ENCODE measurements around the gene LRRC7. TPM values are rescaled to one million over a fixed set of nuclear protein-coding genes. Genes with fewer than 3 reads are reported as not detected.

The LRRC7 gene
- total and polyA plus RNA-seq, 2 of the 8 experiments (the other 6 are each of a cell fraction or from before 2014, with no cell fraction given): 0.03 to 0.17 TPM

DNA sequence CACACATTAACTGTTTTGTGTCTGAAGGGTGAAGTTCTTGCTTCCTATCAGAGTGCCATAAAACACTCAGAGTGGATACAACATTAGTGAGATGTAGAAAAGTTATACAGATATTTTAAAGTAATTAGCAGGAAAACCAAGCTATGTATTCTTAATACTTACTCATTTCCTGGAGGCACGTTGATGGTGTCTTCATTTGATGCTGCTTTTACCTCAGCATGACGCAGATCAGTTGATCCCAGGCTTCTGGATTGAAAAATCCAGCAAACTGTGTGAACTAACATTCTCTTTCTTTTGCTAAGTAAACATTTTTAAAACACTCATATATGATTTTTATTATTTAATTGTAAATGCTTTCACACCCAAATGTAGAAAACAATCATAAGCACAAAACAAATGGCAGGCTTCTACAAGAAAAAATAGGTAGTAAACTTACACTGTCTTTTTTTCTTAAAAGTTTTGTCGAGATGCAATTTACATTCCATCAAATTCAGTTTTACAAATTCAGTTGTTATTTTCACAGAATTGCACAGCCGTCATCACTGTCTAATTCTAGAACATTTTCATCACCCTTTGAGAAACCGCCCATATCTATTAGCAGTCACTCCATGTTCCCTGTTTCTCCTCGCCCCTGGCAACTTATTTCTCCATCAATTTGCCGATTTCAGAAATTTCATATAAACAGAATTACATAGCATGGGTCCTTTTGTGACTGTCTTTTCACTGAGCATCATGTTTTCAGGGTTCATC, 198.9 kb downstream of the LRRC7 start:
- H4K5ac ChIP-seq (ENCODE audit: insufficient read length, low read depth, low read length): no peak overlapping the region
- no peak overlapping the region for H3K14ac ChIP-seq (ENCODE audit: insufficient read length)
- H2BK15ac ChIP-seq (ENCODE audit: low read length): no peak overlapping the region
- H3K18ac ChIP-seq (ENCODE audit: extremely low read depth, low read length): no peak overlapping the region
- no peak overlapping the region for H2BK5ac ChIP-seq (ENCODE audit: low read depth, low read length)
- H3K23me2 ChIP-seq (ENCODE audit: low read depth, low read length): no peaks in the 10 kb centered on the region
- no peaks in the 10 kb centered on the region for H3K27me3 ChIP-seq (replicated peaks in 1 of 4; ENCODE audit: control insufficient read depth in 3 of 4, extremely low read depth in 1 of 4, insufficient read depth in 3 of 4, low read length in 3 of 4)
- no peak overlapping the region for H2AFZ ChIP-seq (ENCODE audit: low read length)
- whole genome bisulfite sequencing, 2 experiments (ENCODE audit: extremely low coverage in 1 of 2, insufficient coverage in 1 of 2, insufficient read length in 1 of 2, insufficient replicate concordance in 2 of 2, low coverage in 1 of 2, low lambda C conversion rate in 2 of 2, missing lambda C conversion rate in 1 of 2): 91% methylated on average over 7 of the region's 7 CpGs; no CpG with 5 or more reads in 1 of the 2 experiments
- no peak overlapping the region for H2BK120ac ChIP-seq (replicated peaks; ENCODE audit: low read depth, low read length)
- no peak overlapping the region for H3K56ac ChIP-seq (replicated peaks; ENCODE audit: insufficient read length, low read depth, low read length)
- CTCF ChIA-PET (ENCODE audit: partially characterized antibody): no interaction called here
- H4K20me1 ChIP-seq (replicated peaks in 1 of 2; ENCODE audit: control insufficient read depth in 1 of 2, insufficient read depth in 2 of 2, low read length in 2 of 2): no peaks in the 10 kb centered on the region
- no peak overlapping the region for H3K4me3 ChIP-seq (ENCODE audit: extremely low read depth in 1 of 4, insufficient read depth in 2 of 4, low read depth in 3 of 4, low read length in 4 of 4)
- no peak overlapping the region for H4K91ac ChIP-seq (replicated peaks; ENCODE audit: insufficient read length, low read length)
- H2BK12ac ChIP-seq (ENCODE audit: low read depth, low read length): no peak overlapping the region
- H3K79me1 ChIP-seq (ENCODE audit: low read depth, low read length): no peaks in the 10 kb centered on the region
- no peaks in the 10 kb centered on the region for H3K79me2 ChIP-seq (ENCODE audit: control insufficient read depth in 1 of 2, insufficient read depth in 2 of 2, low read length in 2 of 2)
- no peaks in the 10 kb centered on the region for H3K36me3 ChIP-seq (ENCODE audit: control insufficient read depth in 2 of 4, insufficient read depth in 4 of 4, low read length in 3 of 4)
- FAIRE-seq (no peak), DNase-seq (ENCODE audit: low read depth in 1 of 2, low spot score in 2 of 2) (no peak)
- no peak overlapping the region for H3K4me2 ChIP-seq (ENCODE audit: insufficient read depth in 1 of 2, low read depth in 2 of 2, low read length in 2 of 2)
- H2AK5ac ChIP-seq (ENCODE audit: low read depth, low read length): no peak overlapping the region
- no peak overlapping the region for H3K23ac ChIP-seq (ENCODE audit: insufficient read length)
- H3K9me3 ChIP-seq (ENCODE audit: insufficient read depth in 2 of 2, low read depth in 1 of 2, low read length in 1 of 2): no peaks in the 10 kb centered on the region
- H2BK20ac ChIP-seq (ENCODE audit: low read length): no peak overlapping the region
- no peak overlapping the region for H4K8ac ChIP-seq (ENCODE audit: extremely low read depth, insufficient read depth, low read length)
- H3K4me1 ChIP-seq (replicated peaks in 1 of 4; ENCODE audit: control insufficient read depth in 3 of 4, insufficient read depth in 4 of 4, low read length in 3 of 4): no peaks in the 10 kb centered on the region
- H3K9ac ChIP-seq (replicated peaks in 1 of 4; ENCODE audit: extremely low read depth in 1 of 4, low read depth in 3 of 4, low read length in 3 of 4): no peak overlapping the region
- H3K27ac ChIP-seq (ENCODE audit: low read depth, low read length): no peak overlapping the region
- POLR2A ChIA-PET (ENCODE audit: partially characterized antibody): no interaction called here
- H3K4ac ChIP-seq (replicated peaks; ENCODE audit: insufficient read length, low read depth, low read length): no peak overlapping the region
- TF ChIP-seq EGR1 (IDR thresholded peaks at IDR 0.05; ENCODE audit: borderline replicate concordance, low read depth, low read length) (no peak), SP2 (IDR thresholded peaks at IDR 0.05; ENCODE audit: low read length) (no peak), HDAC2 (IDR thresholded peaks at IDR 0.05; ENCODE audit: borderline replicate concordance in 1 of 2, low read depth in 2 of 2, low read length in 2 of 2) (no peak), CEBPB (IDR thresholded peaks at IDR 0.05; ENCODE audit: low read depth, low read length) (no peak), BRCA1 (IDR thresholded peaks at IDR 0.05; ENCODE audit: low read depth, low read length) (no peak), POLR2A (IDR thresholded peaks at IDR 0.05; ENCODE audit: control extremely low read depth in 1 of 2, low read depth in 2 of 2, low read length in 2 of 2) (no peak), NRF1 (IDR thresholded peaks at IDR 0.05; ENCODE audit: low read depth, low read length) (no peak), CHD2 (IDR thresholded peaks at IDR 0.05; ENCODE audit: low read length) (no peak), SUZ12 (IDR thresholded peaks at IDR 0.05; ENCODE audit: low read length) (no peak), ASH2L (IDR thresholded peaks at IDR 0.05; ENCODE audit: low read length) (no peak), TBP (IDR thresholded peaks at IDR 0.05; ENCODE audit: low read depth, low read length) (no peak), MAFK (IDR thresholded peaks at IDR 0.05; ENCODE audit: low read depth, low read length) (no peak), BACH1 (IDR thresholded peaks at IDR 0.05; ENCODE audit: low read length) (no peak), CTBP2 (IDR thresholded peaks at IDR 0.05; ENCODE audit: borderline replicate concordance, insufficient read depth, insufficient read length, low read length) (no peak)
- TF ChIP-seq, protein P1, sequence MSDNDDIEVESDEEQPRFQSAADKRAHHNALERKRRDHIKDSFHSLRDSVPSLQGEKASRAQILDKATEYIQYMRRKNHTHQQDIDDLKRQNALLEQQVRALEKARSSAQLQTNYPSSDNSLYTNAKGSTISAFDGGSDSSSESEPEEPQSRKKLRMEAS (IDR thresholded peaks at IDR 0.05): no peak
